ENCODE measurements around the gene ERC2. TPM values are rescaled to one million over a fixed set of nuclear protein-coding genes. Genes with fewer than 3 reads are reported as not detected.
A peak's percentile ranks its signal among the peaks of the same experiment; 100 is the strongest.

Gene ERC2
- total RNA-seq, 1 donor from 2014 or later = not detected

GRCh38 chr3:56411166-56411565, 57.1 kb downstream of the ERC2 start:
- Mint-ChIP-seq H3K27me3 (peaks cover 4% of the 10 kb centered on the region), H3K4me3 (no peak overlapping the region), H3K27ac (no peak overlapping the region), H3K9me3 (no peaks in the 10 kb centered on the region), H3K4me1 (no peaks in the 10 kb centered on the region), H3K36me3 (ENCODE audit: low read depth) (no peaks in the 10 kb centered on the region)
- DNase-seq = no peak
- intact Hi-C loops (cut with micrococcal nuclease) = no loop called here

- H3K27ac Mint-ChIP-seq = no peak overlapping the region
- H3K27me3 Mint-ChIP-seq = peaks cover 4% of the 10 kb centered on the region
- H3K4me1 Mint-ChIP-seq = no peaks in the 10 kb centered on the region
- no peak overlapping the region for H3K4me3 Mint-ChIP-seq
- H3K36me3 Mint-ChIP-seq (ENCODE audit: low read depth) = no peaks in the 10 kb centered on the region
- intact Hi-C loops (cut with micrococcal nuclease) = no loop called here
- no peak for DNase-seq
- H3K9me3 Mint-ChIP-seq = no peaks in the 10 kb centered on the region
These were observed 57.7 kb downstream of the ERC2 start for GRCh38 chr3:56410576-56410975.

- Mint-ChIP-seq H3K9me3 (no peaks in the 10 kb centered on the region), H3K36me3 (ENCODE audit: low read depth) (no peaks in the 10 kb centered on the region), H3K4me3 (no peak overlapping the region), H3K27me3 (peaks cover 4% of the 10 kb centered on the region), H3K4me1 (no peaks in the 10 kb centered on the region), H3K27ac (no peak overlapping the region)
- no peak for DNase-seq
- intact Hi-C loops (cut with micrococcal nuclease) = no loop called here
These were observed 58.5 kb downstream of the ERC2 start for GRCh38 chr3:56409790-56410189.

GRCh38 chr3:56408761-56409196, 59.5 kb downstream of the ERC2 start:
- no peaks in the 10 kb centered on the region for H3K9me3 Mint-ChIP-seq
- no peaks in the 10 kb centered on the region for H3K36me3 Mint-ChIP-seq (ENCODE audit: low read depth)
- intact Hi-C loops (cut with micrococcal nuclease) = no loop called here
- peaks cover 4% of the 10 kb centered on the region for H3K27me3 Mint-ChIP-seq
- H3K4me3 Mint-ChIP-seq = no peak overlapping the region
- no peak for DNase-seq
- no peaks in the 10 kb centered on the region for H3K4me1 Mint-ChIP-seq
- H3K27ac Mint-ChIP-seq = no peak overlapping the region

- Mint-ChIP-seq H3K36me3 (ENCODE audit: low read depth) (no peaks in the 10 kb centered on the region), H3K27me3 (peaks cover 4% of the 10 kb centered on the region), H3K4me1 (no peaks in the 10 kb centered on the region), H3K27ac (no peak overlapping the region), H3K4me3 (no peak overlapping the region), H3K9me3 (no peaks in the 10 kb centered on the region)
- no peak for DNase-seq
- intact Hi-C loops (cut with micrococcal nuclease) = no loop called here
These were observed 61.3 kb downstream of the ERC2 start for GRCh38 chr3:56406826-56407515.

- H3K27me3 Mint-ChIP-seq = peaks cover 4% of the 10 kb centered on the region
- no peak for DNase-seq
- H3K36me3 Mint-ChIP-seq (ENCODE audit: low read depth) = no peaks in the 10 kb centered on the region
- H3K4me3 Mint-ChIP-seq = no peak overlapping the region
- H3K27ac Mint-ChIP-seq = no peak overlapping the region
- no peaks in the 10 kb centered on the region for H3K4me1 Mint-ChIP-seq
- intact Hi-C loops (cut with micrococcal nuclease) = no loop called here
- no peaks in the 10 kb centered on the region for H3K9me3 Mint-ChIP-seq
These were observed 63.4 kb downstream of the ERC2 start for GRCh38 chr3:56404884-56405283.

GRCh38 chr3:56398659-56399058, 69.6 kb downstream of the ERC2 start:
- Mint-ChIP-seq H3K36me3 (ENCODE audit: low read depth) (no peaks in the 10 kb centered on the region), H3K27ac (no peak overlapping the region), H3K9me3 (no peaks in the 10 kb centered on the region), H3K27me3 (peaks cover 15% of the 10 kb centered on the region), H3K4me3 (no peak overlapping the region), H3K4me1 (no peaks in the 10 kb centered on the region)
- DNase-seq = peak; percentile 22
- intact Hi-C loops (cut with micrococcal nuclease) = no loop called here

- Mint-ChIP-seq H3K9me3 (no peaks in the 10 kb centered on the region), H3K27me3 (peaks cover 15% of the 10 kb centered on the region), H3K4me1 (no peaks in the 10 kb centered on the region), H3K36me3 (ENCODE audit: low read depth) (no peaks in the 10 kb centered on the region), H3K4me3 (no peak overlapping the region), H3K27ac (no peak overlapping the region)
- intact Hi-C loops (cut with micrococcal nuclease) = no loop called here
- no peak for DNase-seq
These were observed 70.5 kb downstream of the ERC2 start for GRCh38 chr3:56397798-56398197.

- intact Hi-C loops (cut with micrococcal nuclease) = no loop called here
- Mint-ChIP-seq H3K27me3 (peaks cover 3% of the 10 kb centered on the region), H3K36me3 (ENCODE audit: low read depth) (no peaks in the 10 kb centered on the region), H3K4me3 (no peak overlapping the region), H3K27ac (peak overlapping the region; percentile 87), H3K9me3 (peaks cover 7% of the 10 kb centered on the region), H3K4me1 (peaks cover 9% of the 10 kb centered on the region)
- DNase-seq = no peak
These were observed 79.0 kb downstream of the ERC2 start for GRCh38 chr3:56389183-56389830.

GRCh38 chr3:56383092-56383491, 85.2 kb downstream of the ERC2 start:
- H3K27me3 Mint-ChIP-seq = peaks cover 2% of the 10 kb centered on the region
- no peak overlapping the region for H3K27ac Mint-ChIP-seq
- intact Hi-C loops (cut with micrococcal nuclease) = no loop called here
- H3K9me3 Mint-ChIP-seq = no peaks in the 10 kb centered on the region
- H3K36me3 Mint-ChIP-seq (ENCODE audit: low read depth) = no peaks in the 10 kb centered on the region
- DNase-seq = no peak
- no peak overlapping the region for H3K4me3 Mint-ChIP-seq
- no peaks in the 10 kb centered on the region for H3K4me1 Mint-ChIP-seq

GRCh38 chr3:56379723-56380287, 88.5 kb downstream of the ERC2 start:
- no peak overlapping the region for H3K4me3 Mint-ChIP-seq
- no peaks in the 10 kb centered on the region for H3K36me3 Mint-ChIP-seq (ENCODE audit: low read depth)
- no peaks in the 10 kb centered on the region for H3K4me1 Mint-ChIP-seq
- no peaks in the 10 kb centered on the region for H3K9me3 Mint-ChIP-seq
- DNase-seq = no peak
- H3K27ac Mint-ChIP-seq = no peak overlapping the region
- intact Hi-C loops (cut with micrococcal nuclease) = no loop called here
- H3K27me3 Mint-ChIP-seq = peaks cover 2% of the 10 kb centered on the region

GRCh38 chr3:56375654-56376053, 92.6 kb downstream of the ERC2 start:
- intact Hi-C loops (cut with micrococcal nuclease) = no loop called here
- Mint-ChIP-seq H3K36me3 (ENCODE audit: low read depth) (no peaks in the 10 kb centered on the region), H3K4me3 (no peak overlapping the region), H3K27ac (no peak overlapping the region), H3K27me3 (peaks cover 2% of the 10 kb centered on the region), H3K9me3 (no peaks in the 10 kb centered on the region), H3K4me1 (no peaks in the 10 kb centered on the region)
- no peak for DNase-seq

GRCh38 chr3:56373386-56373785, 94.9 kb downstream of the ERC2 start:
- H3K27me3 Mint-ChIP-seq = no peaks in the 10 kb centered on the region
- H3K4me3 Mint-ChIP-seq = no peak overlapping the region
- no peak overlapping the region for H3K27ac Mint-ChIP-seq
- H3K9me3 Mint-ChIP-seq = no peaks in the 10 kb centered on the region
- no peaks in the 10 kb centered on the region for H3K36me3 Mint-ChIP-seq (ENCODE audit: low read depth)
- DNase-seq = no peak
- intact Hi-C loops (cut with micrococcal nuclease) = no loop called here
- no peaks in the 10 kb centered on the region for H3K4me1 Mint-ChIP-seq

- no peaks in the 10 kb centered on the region for H3K4me1 Mint-ChIP-seq
- no peak for DNase-seq
- no peak overlapping the region for H3K27ac Mint-ChIP-seq
- no peaks in the 10 kb centered on the region for H3K9me3 Mint-ChIP-seq
- H3K4me3 Mint-ChIP-seq = no peak overlapping the region
- no peaks in the 10 kb centered on the region for H3K27me3 Mint-ChIP-seq
- intact Hi-C loops (cut with micrococcal nuclease) = no loop called here
- no peaks in the 10 kb centered on the region for H3K36me3 Mint-ChIP-seq (ENCODE audit: low read depth)
These were observed 97.1 kb downstream of the ERC2 start for GRCh38 chr3:56370991-56371775.
